ENCODE results near the gene SEC61A1.

SEC61A1 gene

GRCh38 chr3:128113817-128114794 is 61.9 kb downstream of the SEC61A1 start:
- DNase-seq (ENCODE audit: low read depth, low spot score) = no peak
- CTCF ChIA-PET = interaction anchor here (1.0 to 23.8 kb wide), 4 partner anchors 9 to 495 kb away, joined by 3 to 246 read pairs (median 12); partner anchors contain the start of gene RUVBL1
- H3K4me3 ChIP-seq (ENCODE audit: low read depth, low read length) = no peak overlapping the region
- POLR2A ChIA-PET = no interaction called here
- TF ChIP-seq CTCF (IDR thresholded peaks at IDR 0.05; ENCODE audit: insufficient read depth, low read length, missing control alignments) = no peak

Data from AG04449 (cell line).